GM18951 (cell line): ENCODE measurements around the gene SRPK2.

Source experiments
- POLR2A ChIP-seq: IDR thresholded peaks from 4 replicates; pipeline ENCODE4 v1.6.1; 2011; ENCODE audit warnings: mild to moderate bottlenecking; ENCODE audit not compliant: insufficient read length, insufficient read depth; ENCODE audit errors: extremely low read depth
- in situ Hi-C: fragments of 300-500 bp; cut with MboI; formaldehyde crosslinking; loops from one replicate; pipeline ENCODE4 v1.12.0; 2022; ENCODE audit warnings: low sequenced_read_pairs, mixed read lengths, inconsistent platforms; ENCODE audit not compliant: unreplicated experiment

SRPK2 gene

DNA sequence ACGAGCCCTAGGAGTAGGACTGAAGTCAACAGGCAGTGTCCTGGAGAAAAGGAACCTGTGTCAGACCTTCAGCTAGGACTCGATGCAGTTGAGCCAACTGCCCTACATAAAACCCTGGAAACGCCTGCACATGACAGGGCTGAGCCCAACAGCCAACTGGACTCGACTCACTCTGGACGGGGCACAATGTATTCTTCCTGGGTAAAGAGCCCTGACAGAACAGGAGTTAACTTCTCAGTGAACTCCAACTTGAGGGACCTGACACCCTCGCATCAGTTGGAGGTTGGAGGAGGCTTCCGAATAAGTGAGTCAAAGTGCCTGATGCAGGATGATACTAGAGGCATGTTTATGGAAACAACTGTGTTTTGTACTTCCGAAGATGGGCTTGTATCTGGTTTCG lies 281.3 kb downstream of the SRPK2 start:
- in situ Hi-C loops, result no loop called here
- TF ChIP-seq POLR2A, result no peak

DNA sequence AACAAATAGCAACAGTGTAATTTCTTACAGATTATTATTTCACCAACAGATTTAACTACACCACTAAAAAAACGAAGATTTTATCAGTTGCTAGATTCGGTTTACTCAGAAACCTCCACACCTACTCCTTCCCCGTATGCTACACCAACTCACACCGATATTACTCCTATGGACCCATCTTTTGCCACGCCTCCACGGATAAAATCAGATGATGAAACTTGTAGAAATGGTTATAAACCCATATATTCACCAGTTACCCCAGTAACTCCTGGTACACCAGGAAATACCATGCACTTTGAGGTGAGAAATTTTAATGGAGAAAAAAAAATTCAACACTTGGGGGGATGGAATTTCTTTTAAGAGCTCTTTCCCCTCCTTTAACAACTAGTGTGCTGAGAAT lies 282.2 kb downstream of the SRPK2 start:
- in situ Hi-C loops, result no loop called here
- TF ChIP-seq POLR2A, result no peak

GRCh38 chr7:105105579-105105978 lies 283.1 kb downstream of the SRPK2 start:
- in situ Hi-C loops, result no loop called here
- TF ChIP-seq POLR2A, result no peak

DNA sequence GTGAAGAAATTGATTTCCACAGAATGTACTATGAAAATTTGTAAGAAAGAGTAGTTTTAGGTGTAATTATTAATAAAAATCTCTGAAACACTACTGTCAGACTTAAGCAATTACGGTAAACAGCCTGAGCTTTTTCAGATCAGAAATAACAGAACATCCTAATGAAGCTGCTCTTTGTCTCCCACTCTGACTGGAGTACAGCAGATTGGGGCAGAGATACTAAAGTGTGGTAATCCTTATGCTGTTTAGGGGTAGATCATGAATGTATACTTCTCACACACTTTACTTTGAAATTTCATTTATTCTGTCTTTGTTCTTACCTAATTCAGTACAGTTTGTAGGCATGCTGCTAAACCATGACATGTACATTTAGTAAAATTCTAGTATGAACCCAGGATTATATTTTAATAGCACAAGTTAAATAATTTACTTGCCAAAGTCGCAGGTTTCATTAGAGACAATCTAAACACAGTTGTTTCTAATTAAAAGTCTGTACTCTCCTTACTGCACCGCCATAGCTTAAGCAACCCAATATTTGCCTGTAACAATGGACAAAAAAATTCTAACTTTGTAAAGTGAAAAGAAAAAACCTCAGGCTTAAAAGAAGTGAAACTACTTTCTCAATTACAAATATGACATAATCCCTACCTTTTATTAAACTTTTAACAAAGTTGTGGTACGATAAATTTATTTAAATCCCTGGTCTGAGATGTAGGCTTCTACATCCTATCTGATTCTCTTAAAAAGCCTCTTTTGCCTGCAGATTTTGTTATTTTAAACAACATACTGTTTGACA lies 286.0 kb downstream of the SRPK2 start:
- in situ Hi-C loops, result no loop called here

GRCh38 chr7:105101864-105102263 lies 286.9 kb downstream of the SRPK2 start:
- TF ChIP-seq POLR2A, result no peak
- in situ Hi-C loops, result no loop called here

More for the DNA sequence above, 286.0 kb downstream of the SRPK2 start:
- TF ChIP-seq POLR2A, result no peak

GRCh38 chr7:105098863-105099515 lies 289.7 kb downstream of the SRPK2 start:
- no peak for TF ChIP-seq POLR2A
- in situ Hi-C loops, result no loop called here

- TF ChIP-seq POLR2A, result no peak
- in situ Hi-C loops, result no loop called here
These were observed 291.1 kb downstream of the SRPK2 start for GRCh38 chr7:105097619-105098018.

DNA sequence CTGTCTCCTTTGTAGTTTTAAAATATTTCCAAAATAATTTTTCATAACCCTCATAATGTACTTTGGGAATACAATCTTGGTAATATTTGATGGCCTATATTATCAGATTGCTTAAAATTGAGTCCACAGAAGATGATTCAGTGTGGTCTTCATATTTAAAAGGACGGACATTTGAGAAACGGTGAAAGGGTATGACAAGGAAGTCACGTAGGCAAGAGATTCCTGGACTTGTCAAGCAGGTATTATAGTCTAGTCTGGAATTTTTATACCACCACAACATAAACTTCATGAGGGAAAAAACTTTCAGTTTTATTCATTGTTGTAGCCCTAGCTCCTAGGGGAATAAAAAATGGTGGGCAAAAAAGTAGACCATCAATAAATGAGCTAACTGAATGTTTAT lies 292.4 kb downstream of the SRPK2 start:
- no peak for TF ChIP-seq POLR2A
- in situ Hi-C loops, result no loop called here

GRCh38 chr7:105094966-105095365 lies 293.8 kb downstream of the SRPK2 start:
- in situ Hi-C loops, result no loop called here
- no peak for TF ChIP-seq POLR2A

GRCh38 chr7:105088456-105088855 lies 300.3 kb downstream of the SRPK2 start:
- in situ Hi-C loops, result no loop called here
- no peak for TF ChIP-seq POLR2A

DNA sequence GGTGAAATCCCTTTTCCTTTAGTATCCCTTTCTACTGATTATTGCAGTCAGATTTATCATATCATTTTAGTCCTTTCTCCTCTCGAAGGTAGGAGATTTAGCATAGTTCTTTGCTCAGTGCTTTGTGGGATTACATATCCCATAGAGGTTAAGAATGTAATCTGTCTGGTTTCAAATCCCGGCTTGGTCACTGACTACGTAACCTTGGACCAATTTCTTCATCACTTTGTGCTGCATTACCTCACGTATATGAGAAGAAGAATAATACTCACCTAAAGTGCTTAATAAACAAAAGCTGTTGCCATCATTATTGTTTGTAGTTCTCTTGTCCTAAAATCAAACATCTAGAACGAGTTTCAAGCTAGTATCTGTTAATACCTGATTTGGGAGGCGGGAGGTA lies 300.7 kb downstream of the SRPK2 start:
- in situ Hi-C loops, result no loop called here
- TF ChIP-seq POLR2A, result no peak

DNA sequence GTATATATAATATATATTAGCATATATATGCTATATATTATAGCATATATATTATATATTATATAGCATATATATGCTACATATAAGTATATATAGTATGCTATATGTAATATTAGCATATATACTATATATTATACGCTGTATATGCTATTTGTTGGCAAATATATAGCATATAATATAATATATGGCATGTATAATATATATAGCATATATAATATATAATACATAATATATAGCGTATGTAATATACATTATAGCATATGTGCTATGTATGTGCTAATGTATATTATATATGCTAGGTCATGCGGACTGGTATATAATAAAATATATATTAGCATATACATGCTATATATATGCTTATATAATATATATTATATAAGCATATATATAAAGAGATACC lies 301.9 kb downstream of the SRPK2 start:
- TF ChIP-seq POLR2A, result no peak
- in situ Hi-C loops, result no loop called here

- in situ Hi-C loops, result no loop called here
- TF ChIP-seq POLR2A, result no peak
These were observed 304.1 kb downstream of the SRPK2 start for GRCh38 chr7:105084581-105084980.

DNA sequence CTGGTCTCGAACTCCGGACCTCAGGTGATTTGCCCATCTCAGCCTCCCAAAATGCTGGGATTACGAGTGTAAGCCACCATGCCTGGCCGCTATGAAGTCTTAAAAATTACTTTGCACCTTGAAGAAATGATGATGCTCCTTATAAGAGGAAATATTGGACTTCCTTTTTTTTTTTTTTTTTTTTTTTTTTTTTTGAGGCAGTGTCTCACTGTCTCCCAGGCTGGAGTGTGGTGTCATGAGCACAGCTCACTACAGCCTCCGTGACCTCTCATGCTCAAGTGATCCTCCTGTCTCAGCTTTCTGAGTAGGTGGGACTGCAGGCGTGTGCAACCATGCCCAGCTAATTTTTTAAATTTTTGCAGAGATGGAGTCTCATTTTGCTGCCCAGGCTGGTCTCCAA lies 309.4 kb downstream of the SRPK2 start:
- TF ChIP-seq POLR2A, result no peak
- in situ Hi-C loops, result no loop called here
